GM21367 (cell line): ENCODE measurements around the gene HIP1.
"Not testable (repeated sequence)": the region's sequence is repeated elsewhere in the genome, so short reads cannot be mapped to it uniquely, and the experiment has no call there.

ENCODE experiments used
- ATAC-seq: cut with Tn5 transposase; IDR thresholded peaks from one replicate; pipeline ENCODE4 v1.9.1; 2021; ENCODE audit not compliant: unreplicated experiment

Gene HIP1

GRCh38 chr7:75646571-75647102 is 92.1 kb downstream of the HIP1 start:
- no peak for ATAC-seq

- ATAC-seq, result no peak
Measured at GRCh38 chr7:75645570-75645969, 93.2 kb downstream of the HIP1 start.

- no peak for ATAC-seq
Measured at GRCh38 chr7:75644589-75644988, 94.2 kb downstream of the HIP1 start.

GRCh38 chr7:75642810-75643486 is 95.8 kb downstream of the HIP1 start:
- ATAC-seq, result no peak

- ATAC-seq, result no peak
Measured at GRCh38 chr7:75640201-75640600, 98.5 kb downstream of the HIP1 start.

GRCh38 chr7:75639886-75640190 is 98.9 kb downstream of the HIP1 start:
- no peak for ATAC-seq

- no peak for ATAC-seq
Measured at GRCh38 chr7:75639071-75639885, 99.5 kb downstream of the HIP1 start.

GRCh38 chr7:75638594-75639070 is 100.1 kb downstream of the HIP1 start:
- ATAC-seq, result no peak

- ATAC-seq, result no peak
Measured at GRCh38 chr7:75637854-75638593, 100.7 kb downstream of the HIP1 start.

- no peak for ATAC-seq
Measured at GRCh38 chr7:75635036-75635435, 103.7 kb downstream of the HIP1 start.

- ATAC-seq, result not testable (repeated sequence)
Measured at GRCh38 chr7:75632587-75632986, 106.2 kb downstream of the HIP1 start.

- no peak for ATAC-seq
Measured at GRCh38 chr7:75631711-75632110, 107.0 kb downstream of the HIP1 start.

- ATAC-seq, result no peak
Measured at GRCh38 chr7:75630549-75630948, 108.2 kb downstream of the HIP1 start.

- ATAC-seq, result no peak
Measured at GRCh38 chr7:75629044-75629443, 109.7 kb downstream of the HIP1 start.

- no peak for ATAC-seq
Measured at GRCh38 chr7:75628055-75628454, 110.7 kb downstream of the HIP1 start.

- no peak for ATAC-seq
Measured at GRCh38 chr7:75626954-75627353, 111.8 kb downstream of the HIP1 start.

- no peak for ATAC-seq
Measured at GRCh38 chr7:75625868-75626267, 112.9 kb downstream of the HIP1 start.

GRCh38 chr7:75624134-75624832 is 114.5 kb downstream of the HIP1 start:
- no peak for ATAC-seq

- ATAC-seq, result no peak
Measured at GRCh38 chr7:75623390-75624133, 115.2 kb downstream of the HIP1 start.

GRCh38 chr7:75621124-75621523 is 117.6 kb downstream of the HIP1 start:
- no peak for ATAC-seq
